ENCODE results near the gene CACNA1B. TPM values are rescaled to one million over a fixed set of nuclear protein-coding genes. Genes with fewer than 3 reads are reported as not detected.
"Not testable (repeated sequence)": the region's sequence is repeated elsewhere in the genome, so short reads cannot be mapped to it uniquely, and the experiment has no call there.

Gene CACNA1B
- total and polyA plus RNA-seq, 2 donors (not counting 1 experiment from before 2014, with no cell fraction given): 0.15 TPM; not detected in 1

DNA sequence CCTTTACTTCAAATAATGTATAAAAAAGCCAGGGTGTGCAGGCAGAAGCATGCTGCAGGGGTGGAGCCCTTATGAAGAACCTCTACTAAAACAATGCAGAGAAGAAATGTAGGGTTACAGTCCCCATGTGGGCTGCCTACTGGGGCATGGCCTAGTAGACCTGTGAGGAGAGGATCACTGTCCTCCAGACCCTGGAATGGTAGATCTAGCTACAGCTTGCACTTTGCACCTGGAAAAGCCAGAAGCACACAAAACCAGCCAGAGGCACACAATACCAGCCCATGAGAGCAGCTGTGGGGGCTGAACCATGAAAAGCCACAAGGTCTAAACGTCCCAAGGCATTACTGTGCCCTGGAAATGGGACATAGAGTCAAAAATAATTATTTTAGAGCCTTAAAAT, 289.2 kb downstream of the CACNA1B start:
- intact Hi-C loops (cut with micrococcal nuclease); H3K4me2 ChIP-seq (replicated peaks; ENCODE audit: low read depth, low read length, poor library complexity, severe bottlenecking); DNase-seq; CTCF ChIA-PET; H3K27ac Mint-ChIP-seq; H3K27me3 Mint-ChIP-seq; H3K4me1 ChIP-seq (ENCODE audit: control insufficient read depth in 2 of 2, insufficient read depth in 2 of 2, low read length in 2 of 2); H3K9me3 ChIP-seq (ENCODE audit: control extremely low read depth in 1 of 3, control insufficient read depth in 2 of 3, insufficient read depth in 1 of 3, low read length in 2 of 3); H3K36me3 ChIP-seq (replicated peaks in 1 of 2; ENCODE audit: control extremely low read depth in 1 of 2, control insufficient read depth in 1 of 2, extremely low read depth in 1 of 2, insufficient read depth in 2 of 2, low read length in 1 of 2); ATAC-seq (ENCODE audit: low read depth); H3K9me3 Mint-ChIP-seq (ENCODE audit: insufficient read depth); H3K27ac ChIP-seq (ENCODE audit: low read length in 2 of 2); H3K79me2 ChIP-seq (ENCODE audit: control insufficient read depth, insufficient read depth, low read length); POLR2A ChIA-PET; H3K4me1 Mint-ChIP-seq; H2AFZ ChIP-seq (ENCODE audit: insufficient read depth, low read depth, low read length, poor library complexity, severe bottlenecking); H3K4me3 ChIP-seq (ENCODE audit: control extremely low read depth in 1 of 5, extremely low read depth in 1 of 5, insufficient read depth in 1 of 5, low read depth in 2 of 5, low read length in 4 of 5); H3K9ac ChIP-seq (ENCODE audit: low read length); H3K27me3 ChIP-seq (replicated peaks in 1 of 4; ENCODE audit: control extremely low read depth in 1 of 4, control insufficient read depth in 3 of 4, insufficient read depth in 4 of 4, low read length in 3 of 4); H4K20me1 ChIP-seq (ENCODE audit: control insufficient read depth, insufficient read depth, low read length, poor library complexity, severe bottlenecking); H3K4me3 Mint-ChIP-seq: not testable (repeated sequence)
- no CpG with 5 or more reads among the region's 1 CpG for WGBS (ENCODE audit: insufficient coverage)

Small RNAs within 50 kb of the gene (small RNA-seq; reads per million reads assigned to genes)
- not detected for gene AL591424.2 (ENCODE audit: insufficient read length, low read depth, low replicate concordance)
- gene MIR602 (ENCODE audit: insufficient read length, low read depth, low replicate concordance): not detected
